NB4 (cell line): ENCODE data around the gene DAPK1.
A peak's percentile ranks its signal among the peaks of the same experiment; 100 is the strongest.

ENCODE experiments used
- DNase-seq: peaks from one replicate; pipeline ENCODE4 v3.0.0; 2010; ENCODE audit warnings: low read depth
- H3K4me3 ChIP-seq: one replicate; pipeline ENCODE4 v1.5.1; 2011; ENCODE audit warnings: mild to moderate bottlenecking, low read depth, low read length, moderate library complexity
- CTCF ChIP-seq: IDR thresholded peaks from one replicate; pipeline ENCODE4 v1.5.1; 2012; ENCODE audit warnings: low read depth, low read length
- MYC ChIP-seq: IDR thresholded peaks from 2 replicates; pipeline ENCODE4 v1.6.1; 2011; ENCODE audit warnings: low read depth, low read length
- POLR2A ChIP-seq: IDR thresholded peaks from 2 replicates; pipeline ENCODE4 v1.6.1; 2011; ENCODE audit warnings: mild to moderate bottlenecking; ENCODE audit not compliant: insufficient read length; ENCODE audit errors: extremely low read depth
- TF ChIP-seq, protein P1 (sequence below): IDR thresholded peaks from 2 replicates; pipeline ENCODE4 v1.6.1; 2011; ENCODE audit warnings: low read depth, low read length

DAPK1 gene

DNA sequence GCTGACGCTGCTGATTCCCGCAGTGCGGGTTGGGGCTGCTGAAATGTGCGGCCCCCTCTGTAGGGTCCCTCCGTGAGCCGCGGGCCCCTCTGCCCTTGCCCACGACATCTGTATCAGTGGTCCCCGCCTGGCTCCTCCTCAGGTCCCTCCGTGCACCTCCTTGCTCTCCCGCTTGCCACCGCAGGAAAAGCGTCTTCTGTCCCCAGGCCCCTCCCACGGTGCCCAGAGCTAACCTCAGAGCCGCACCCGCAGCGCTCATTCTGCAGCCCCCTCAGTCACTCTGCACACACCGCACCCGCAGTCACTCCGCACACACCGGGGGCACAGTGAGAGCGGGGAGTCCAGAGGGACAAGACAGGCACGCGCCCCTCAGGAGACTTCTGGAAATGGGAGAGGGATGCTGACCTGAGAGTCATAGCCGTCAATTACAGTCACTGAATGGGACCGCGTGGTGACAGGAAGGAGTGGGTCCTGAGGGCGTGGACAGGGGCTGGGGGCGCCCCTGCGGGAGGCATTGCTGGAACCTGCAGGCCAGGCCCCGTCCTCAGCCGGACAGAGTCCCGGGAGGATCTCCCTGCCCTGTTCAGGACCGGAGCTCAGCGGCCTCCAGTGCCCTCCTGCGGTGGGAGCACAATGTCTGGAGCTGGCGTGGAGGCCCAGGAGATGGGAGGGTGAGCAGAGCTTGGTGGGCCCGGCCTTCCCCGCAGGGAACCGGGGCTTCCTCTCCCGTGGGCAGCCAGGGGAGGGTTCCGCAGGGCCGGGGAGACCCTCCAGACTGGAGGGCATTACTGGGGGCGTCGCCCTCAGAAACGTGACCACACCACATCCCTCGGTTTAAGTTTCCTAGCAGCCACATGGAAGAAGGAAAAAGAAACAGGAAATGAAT is 162.1 kb downstream of the DAPK1 start:
- TF ChIP-seq POLR2A (no peak), CTCF (no peak), MYC (no peak)
- TF ChIP-seq, protein P1, sequence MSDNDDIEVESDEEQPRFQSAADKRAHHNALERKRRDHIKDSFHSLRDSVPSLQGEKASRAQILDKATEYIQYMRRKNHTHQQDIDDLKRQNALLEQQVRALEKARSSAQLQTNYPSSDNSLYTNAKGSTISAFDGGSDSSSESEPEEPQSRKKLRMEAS = no peak
- H3K4me3 ChIP-seq = no peak overlapping the region

DNA sequence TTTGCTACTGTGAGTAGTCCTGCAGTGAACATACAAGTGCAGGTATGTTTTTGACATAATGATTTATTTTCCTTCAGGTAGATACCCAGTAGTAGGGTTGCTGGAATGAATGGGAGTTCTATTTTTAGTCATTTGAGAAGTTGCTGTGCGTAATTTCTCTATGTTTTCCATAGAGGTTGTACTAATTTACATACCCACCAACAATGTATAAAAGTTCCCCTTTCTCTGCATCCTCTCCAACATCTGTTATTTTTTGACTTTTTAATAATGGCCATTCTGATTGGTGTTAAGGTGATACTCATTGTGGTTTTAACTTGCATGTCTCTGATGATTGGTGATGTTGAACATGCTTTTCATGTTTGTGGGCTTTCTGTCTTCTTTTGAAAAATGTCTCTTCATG is 163.6 kb downstream of the DAPK1 start:
- no peak for DNase-seq

More for the DNA sequence above, 162.1 kb downstream of the DAPK1 start:
- no peak for DNase-seq

GRCh38 chr9:87662808-87663528 is 165.3 kb downstream of the DAPK1 start:
- no peak overlapping the region for H3K4me3 ChIP-seq
- no peak for TF ChIP-seq MYC
- peak; percentile 80 for TF ChIP-seq CTCF
- TF ChIP-seq, protein P1 = no peak
- TF ChIP-seq POLR2A = no peak

More for the DNA sequence above, 163.6 kb downstream of the DAPK1 start:
- no peak for TF ChIP-seq CTCF
- no peak for TF ChIP-seq MYC
- TF ChIP-seq, protein P1 = no peak
- no peak for TF ChIP-seq POLR2A
- no peak overlapping the region for H3K4me3 ChIP-seq

DNA sequence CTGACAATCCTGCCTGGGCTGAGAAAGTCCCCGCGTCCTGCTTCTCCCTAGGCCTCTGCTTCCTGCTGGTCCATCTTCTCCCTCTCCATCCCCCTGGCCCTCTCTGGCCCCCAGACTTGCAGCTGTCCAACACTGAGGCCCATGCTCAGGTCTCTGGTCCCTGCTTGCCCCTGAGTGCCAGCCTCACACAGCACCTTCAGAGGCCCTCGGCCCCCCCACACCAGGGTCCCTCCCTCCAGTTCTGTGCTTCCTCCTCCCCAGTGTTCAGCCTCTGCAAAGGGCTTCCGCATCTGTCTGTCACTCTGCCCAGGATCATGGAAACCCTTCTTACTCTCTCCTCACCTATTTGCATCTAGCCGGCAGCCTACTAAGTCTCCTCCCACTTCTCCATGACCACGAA is 165.9 kb downstream of the DAPK1 start:
- DNase-seq = no peak
- no peak overlapping the region for H3K4me3 ChIP-seq
- TF ChIP-seq POLR2A (no peak), CTCF (no peak), MYC (no peak)
- TF ChIP-seq, protein P1 = no peak

More at GRCh38 chr9:87662808-87663528, 165.3 kb downstream of the DAPK1 start:
- peak; percentile 67 for DNase-seq

DNA sequence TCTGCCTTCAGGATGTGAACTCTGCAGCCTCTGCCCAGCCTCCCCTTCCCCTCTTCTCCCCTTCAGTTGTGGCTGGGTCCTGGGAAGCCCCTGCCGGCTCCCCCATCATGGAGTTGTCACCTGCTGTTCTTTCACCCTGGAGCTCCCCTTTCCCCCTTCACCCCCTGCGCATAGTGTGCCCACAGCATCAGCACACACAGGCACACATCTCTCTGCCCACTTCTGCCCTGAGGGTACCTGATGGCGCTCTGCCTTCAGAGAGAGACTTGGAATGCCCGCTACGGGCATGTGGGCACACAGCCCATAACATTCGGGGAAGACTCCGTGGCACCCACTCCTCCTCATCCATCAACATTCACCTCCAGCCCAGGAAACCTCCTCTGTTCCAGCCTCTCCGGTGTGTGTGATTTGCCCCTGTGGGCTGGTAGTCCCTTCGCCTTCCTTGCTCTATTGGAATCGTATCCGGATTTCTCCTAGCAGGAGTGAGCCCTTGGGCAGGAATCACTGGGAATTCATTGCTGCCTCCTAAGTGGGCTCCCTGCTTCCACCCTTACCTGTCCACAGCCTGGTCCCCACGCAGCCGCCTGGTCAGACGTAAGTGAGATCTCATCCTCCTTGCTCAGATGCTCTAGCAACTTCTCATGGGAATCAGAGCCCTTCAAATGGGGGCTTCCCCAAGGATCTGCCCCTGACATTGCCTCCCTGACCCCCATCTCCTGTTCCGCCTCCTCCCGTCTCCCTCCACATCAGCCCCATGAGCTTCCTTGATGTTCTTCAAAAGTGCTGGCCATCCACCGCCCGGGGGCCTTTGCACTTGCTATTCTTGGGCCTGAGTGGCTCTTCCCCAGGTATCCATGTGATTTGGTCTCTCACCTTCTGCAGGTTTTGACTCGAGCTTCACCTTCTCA is 166.7 kb downstream of the DAPK1 start:
- no peak overlapping the region for H3K4me3 ChIP-seq
- DNase-seq = no peak
- no peak for TF ChIP-seq POLR2A
- TF ChIP-seq CTCF = no peak
- TF ChIP-seq MYC = no peak
- TF ChIP-seq, protein P1 = no peak
